Medulla oblongata (tissue), 1 donor: ENCODE measurements around the gene SARDH.

ENCODE experiments used
- DNase-seq: peaks from one replicate; pipeline ENCODE4 v3.0.0-alpha.2; 2015; ENCODE audit errors: extremely low spot score

Gene SARDH

GRCh38 chr9:133714606-133715294 is 23.4 kb downstream of the SARDH start:
- DNase-seq: no peak

DNA sequence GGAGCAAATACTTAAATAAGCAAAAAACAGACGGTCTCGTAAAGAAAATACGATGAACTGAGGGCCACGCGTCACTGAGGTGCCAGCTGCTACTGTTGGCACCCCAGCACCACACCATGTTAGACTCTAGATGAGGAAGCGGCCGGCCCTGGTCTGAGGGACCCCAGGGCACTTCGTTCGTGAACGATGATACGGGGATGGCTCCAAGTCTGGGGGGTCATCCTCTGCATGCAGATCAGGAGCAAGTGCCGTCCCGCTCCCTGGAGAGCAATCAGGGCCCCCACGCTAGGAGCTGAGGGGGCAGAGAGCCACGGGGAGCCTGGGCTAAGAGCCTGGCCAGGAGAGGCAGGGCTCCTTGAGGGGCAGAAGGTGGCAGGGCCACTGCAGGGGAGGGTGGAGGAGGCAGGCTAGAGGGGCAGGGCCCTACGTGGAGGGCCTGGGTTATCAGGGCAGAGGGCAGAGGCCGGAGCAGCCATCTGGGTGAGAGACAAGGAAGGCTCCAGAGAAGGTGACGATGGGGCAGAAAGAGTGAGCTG is 24.1 kb downstream of the SARDH start:
- DNase-seq: no peak

DNA sequence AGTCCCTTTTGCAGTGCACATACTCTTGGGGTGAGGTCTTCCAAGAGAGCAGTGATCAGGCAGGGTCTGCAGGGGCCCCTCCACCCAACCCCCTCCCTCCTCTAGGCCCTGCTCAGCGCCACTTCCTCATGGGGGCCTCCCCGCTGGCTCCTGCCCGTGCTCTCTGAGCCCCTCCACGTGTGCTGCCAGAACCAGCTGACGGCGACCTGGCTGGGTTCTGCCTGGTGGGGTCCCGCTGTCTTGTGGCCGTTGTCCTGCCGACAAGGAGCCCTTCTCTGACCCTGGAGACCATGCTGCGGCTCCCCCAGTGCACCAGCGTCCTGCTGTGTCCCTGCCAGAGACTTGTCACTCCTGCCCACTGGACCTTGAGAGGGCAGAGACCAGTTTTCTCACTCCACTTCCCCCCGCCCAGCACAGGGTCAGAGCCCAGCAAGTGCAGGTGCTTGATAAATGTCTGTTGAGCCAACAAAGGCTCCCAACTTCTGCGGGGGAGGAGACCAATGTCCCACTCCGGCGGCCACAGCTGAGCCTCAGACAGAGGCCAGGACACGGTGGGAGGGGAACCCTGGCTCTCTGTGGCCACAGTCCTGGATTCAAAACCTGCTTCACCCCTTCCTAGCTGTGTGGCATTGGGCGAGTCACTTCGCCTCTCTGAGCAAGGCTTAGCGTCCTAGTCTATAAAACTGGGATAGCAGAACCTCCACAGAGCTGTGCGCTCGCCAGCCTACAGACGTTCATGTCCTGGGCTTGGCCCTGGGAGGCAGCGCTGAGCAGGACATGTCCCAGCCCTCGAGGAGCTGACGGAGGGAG is 24.8 kb downstream of the SARDH start:
- no peak for DNase-seq

DNA sequence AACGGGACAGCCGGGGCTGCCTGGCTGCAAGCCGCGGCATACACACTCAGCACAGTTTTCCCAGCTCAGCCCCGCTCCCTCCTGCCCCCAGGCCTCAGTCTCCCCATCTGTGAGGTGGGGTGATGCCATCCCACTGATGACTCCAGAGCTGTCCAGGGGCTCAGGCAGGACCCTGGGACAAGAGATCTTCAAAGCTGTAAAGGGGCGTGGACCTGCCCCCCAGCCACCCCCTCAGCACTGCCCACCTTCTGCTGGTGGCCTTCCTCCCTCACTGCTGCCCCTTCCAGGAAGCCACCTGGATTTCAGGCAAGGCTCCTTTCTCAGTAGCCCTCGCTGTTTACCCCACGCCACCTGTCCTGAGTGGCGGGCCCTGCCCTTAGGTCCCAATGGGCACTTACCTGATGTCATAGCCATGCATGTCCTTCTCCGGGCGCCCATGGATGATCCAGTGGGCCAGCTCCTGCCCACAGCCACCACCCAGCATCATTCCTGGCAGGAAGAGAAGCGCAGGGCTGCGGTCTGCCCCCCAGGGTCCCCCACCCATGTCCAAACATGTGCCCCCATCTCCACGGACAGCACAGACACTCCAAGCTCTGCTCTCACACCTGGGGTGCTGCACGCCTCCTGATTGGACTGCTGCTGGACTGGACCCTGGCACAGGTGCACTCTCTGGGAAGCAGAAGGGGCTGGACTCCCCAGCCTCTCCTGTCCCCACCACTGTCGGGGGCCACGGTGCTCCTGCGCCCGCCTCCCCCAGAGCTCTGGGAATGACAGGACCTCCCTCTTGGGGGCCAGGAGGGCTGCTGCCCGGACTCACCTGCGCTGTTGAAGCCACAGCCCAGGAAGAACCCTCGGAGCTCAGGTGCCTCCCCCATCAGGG is 25.7 kb downstream of the SARDH start:
- DNase-seq: no peak

GRCh38 chr9:133711428-133712220 is 26.5 kb downstream of the SARDH start:
- DNase-seq: no peak

DNA sequence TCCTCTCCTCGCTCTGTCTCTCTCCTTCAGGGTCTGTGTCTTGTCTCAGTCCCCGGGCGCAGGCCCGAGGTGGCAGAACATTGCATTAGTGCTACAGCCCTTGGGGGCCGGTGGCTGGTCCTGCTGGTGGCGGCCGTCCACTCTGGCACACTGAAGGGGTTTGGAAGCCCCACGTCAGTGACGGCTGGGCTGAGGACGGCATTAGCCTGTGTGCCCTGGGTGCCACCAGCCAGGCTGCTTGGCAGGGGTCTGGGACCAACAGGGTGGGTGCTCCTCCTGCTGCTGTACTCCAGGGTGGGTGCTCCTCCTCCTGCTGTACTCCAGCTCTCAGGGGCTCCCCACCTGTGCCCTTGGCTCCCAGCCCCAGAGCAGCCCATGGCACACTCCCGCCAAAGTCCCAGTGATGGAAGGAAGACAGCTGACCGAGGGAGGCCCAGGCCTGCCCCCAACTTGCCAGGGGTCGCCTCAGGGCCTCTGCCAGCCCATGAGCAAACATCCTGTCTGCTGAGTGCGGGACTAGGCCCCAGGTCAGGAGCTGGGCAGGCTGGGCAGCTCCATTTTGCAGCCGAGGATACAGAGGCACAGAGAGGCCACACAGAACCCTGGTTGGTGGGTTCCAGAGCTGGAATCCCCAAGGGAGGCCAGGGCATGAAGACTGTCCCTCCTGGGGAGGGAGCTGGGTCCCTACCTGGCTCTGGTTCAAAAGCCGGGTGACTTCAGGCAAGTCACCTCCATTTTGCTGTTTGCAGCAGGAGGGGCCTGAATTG is 27.3 kb downstream of the SARDH start:
- DNase-seq: no peak

- no peak for DNase-seq
Observed at GRCh38 chr9:133709691-133710571, 28.2 kb downstream of the SARDH start.

- no peak for DNase-seq
Observed at GRCh38 chr9:133709015-133709611, 29.0 kb downstream of the SARDH start.

- DNase-seq: no peak
Observed at GRCh38 chr9:133708246-133709014, 29.7 kb downstream of the SARDH start.

DNA sequence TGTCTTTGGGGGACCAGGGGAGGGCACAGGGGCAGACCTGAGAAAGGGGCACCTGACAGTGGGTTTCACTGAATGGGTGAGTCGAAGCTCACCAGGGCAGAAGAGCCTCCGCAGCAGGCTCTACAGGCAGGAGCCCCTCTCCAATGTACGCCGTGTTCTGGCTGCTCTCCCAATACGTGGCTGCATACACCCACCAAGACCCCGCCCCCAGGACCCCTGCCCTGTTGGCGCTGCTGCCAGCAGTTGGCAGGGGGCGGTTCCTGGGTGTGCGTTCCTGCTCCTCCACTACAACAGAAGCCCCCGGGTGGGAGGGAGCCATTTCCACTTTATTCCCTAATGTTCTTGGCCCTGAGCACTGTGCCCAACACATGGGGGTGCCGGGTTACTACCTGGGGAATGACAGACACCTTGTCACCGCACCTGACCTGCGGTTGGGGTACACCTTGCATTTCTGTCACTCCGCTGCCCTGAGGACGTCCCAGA is 30.3 kb downstream of the SARDH start:
- DNase-seq: no peak

GRCh38 chr9:133707065-133707762 is 30.9 kb downstream of the SARDH start:
- DNase-seq: no peak

DNA sequence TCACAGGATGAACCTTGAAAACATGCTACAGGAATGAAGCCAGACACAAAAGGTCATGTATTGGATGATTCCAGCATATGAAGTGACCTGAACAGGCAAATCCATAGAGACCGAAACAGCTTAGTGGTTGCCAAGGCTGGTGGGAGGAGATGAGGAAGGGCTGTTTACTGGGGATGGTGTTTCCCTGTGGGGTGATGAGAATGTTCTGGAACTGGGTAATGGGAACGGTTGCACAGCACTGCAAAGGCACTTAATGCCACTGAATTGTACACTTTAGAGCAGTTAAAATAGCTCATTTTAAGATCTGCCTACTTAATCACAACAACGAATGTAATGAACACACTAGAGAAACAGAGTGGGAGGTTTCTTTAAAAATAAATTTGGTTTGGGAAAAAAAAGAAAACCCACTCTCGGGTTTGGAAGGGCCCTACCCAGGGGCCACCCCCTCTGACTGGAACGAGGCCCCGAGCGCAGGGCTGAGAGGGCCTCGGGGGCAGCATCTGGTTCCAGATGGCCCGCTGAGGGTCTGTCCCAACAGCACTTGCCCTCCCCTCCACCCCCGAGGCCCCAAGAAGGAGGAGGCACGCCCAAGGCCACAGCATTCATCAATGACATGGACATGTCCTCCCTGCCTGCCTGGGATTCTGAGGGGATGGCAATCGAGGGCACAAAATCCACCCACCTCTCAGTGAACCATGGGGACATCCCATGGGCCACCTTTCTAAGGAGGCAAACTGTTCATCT is 31.7 kb downstream of the SARDH start:
- no peak for DNase-seq

DNA sequence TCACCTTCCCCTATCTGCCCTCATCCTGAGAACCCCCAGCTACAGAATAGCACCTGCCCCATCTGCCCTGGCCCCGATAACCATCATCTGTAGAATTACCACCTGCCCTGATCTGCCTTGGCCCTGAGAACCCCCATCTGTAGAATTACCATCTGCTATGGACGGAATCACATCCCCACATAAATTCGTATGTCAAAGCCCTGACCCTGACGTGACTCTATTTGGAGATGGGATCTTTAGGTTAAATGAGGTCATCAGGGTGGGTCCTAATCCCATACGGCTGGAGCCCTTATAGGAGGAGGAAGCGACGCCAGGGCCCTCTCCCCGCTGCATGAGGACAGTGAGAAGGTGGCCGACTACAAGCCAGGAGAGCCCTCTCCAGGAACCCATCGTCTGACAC is 32.6 kb downstream of the SARDH start:
- no peak for DNase-seq

GRCh38 chr9:133704711-133705181 is 33.4 kb downstream of the SARDH start:
- no peak for DNase-seq

GRCh38 chr9:133703591-133704399 is 34.4 kb downstream of the SARDH start:
- no peak for DNase-seq
